Ovary (tissue), 9 donors: ENCODE data around the gene ZDHHC19. TPM values are rescaled to one million over a fixed set of nuclear protein-coding genes. Genes with fewer than 3 reads are reported as not detected.

Experiments
- DNase-seq, 5 donors: peaks; one replicate each; pipeline ENCODE4 v3.0.0-alpha.2; 2019 to 2020
- H3K27ac ChIP-seq, 2 donors: fragments of 200-600 bp; one replicate each; pipeline versions ENCODE4 v1.5.1 to v1.8.0; 2019 to 2022
- H3K27me3 ChIP-seq: fragments of 200-600 bp; one replicate; pipeline ENCODE4 v1.8.0; 2022
- H3K36me3 ChIP-seq: fragments of 200-600 bp; sonication (generic); one replicate; pipeline ENCODE4 v1.5.1; 2019
- H3K4me1 ChIP-seq: one replicate; pipeline ENCODE4 v1.8.1; 2013; ENCODE audit warnings: mild to moderate bottlenecking, moderate library complexity; ENCODE audit not compliant: insufficient read depth
- H3K4me3 ChIP-seq: fragments of 200-600 bp; sonication (generic); one replicate; pipeline ENCODE4 v1.5.1; 2017
- H3K9me3 ChIP-seq, 2 donors: fragments of 200-600 bp in 1 of 2; sonication (generic) in 1 of 2; one replicate each; pipeline versions ENCODE4 v1.5.1 to v1.8.1; 2013 to 2019; ENCODE audit warnings: mild to moderate bottlenecking in 1 of 2, moderate library complexity in 1 of 2
- EP300 ChIP-seq: sonication (generic); formaldehyde crosslinking; IDR thresholded peaks from one replicate; pipeline ENCODE4 v1.6.1; 2017; ENCODE audit warnings: antibody characterized with exemption
- POLR2A ChIP-seq: fragments of 450-650 bp; IDR thresholded peaks from one replicate; pipeline ENCODE4 v1.6.1; 2017; ENCODE audit warnings: antibody characterized with exemption, mild to moderate bottlenecking, moderate library complexity
- WGBS, 3 donors: extraction: QIAGEN DNeasy Blood & Tissue Kit in 1 of 3; methylation state at CpG; one replicate each; pipeline versions ENCODE4 v1.1.5 to v1.1.7; 2013 to 2017; 5-methylcytosine and 5-hydroxymethylcytosine counted together
- intact Hi-C, 4 donors: fragments of 100-400 bp; cut with DNase I; formaldehyde crosslinking; loops; one replicate each; pipeline versions ENCODE4 v1.11.0 to v1.15.1; 2022 to 2023
- polyA plus RNA-seq, 2 donors: library from polyadenylated mRNA; stranded (reverse); fragments of 200-250 nt in 1 of 2; fragments of 350-450 nt in 1 of 2; fragmentation: Illumina TruSeq in 1 of 2; extraction: RNeasy Lipid Tissue Mini Kit (QIAGEN cat#74804) in 1 of 2; gene quantifications; one replicate each; pipeline ENCODE4 v1.2.3, GENCODE V29; 2013 to 2014
- total RNA-seq, 7 donors: library from RNA; depleted of rRNA in 2 of 7; stranded (reverse); fragments of >200 nt in 2 of 7; fragmentation: NEBNext Ultra II Directional in 3 of 7; extraction: Animal tissue kit (Norgen Biotek cat#: 25700) in 3 of 7; gene quantifications; one replicate each; pipeline versions ENCODE4 v1.1.0 to v1.2.4, GENCODE V29; 2016 to 2023
- TF ChIP-seq, protein P1 (sequence below), 3 donors: fragments of 450-650 bp in 2 of 3; fragments of 200-600 bp in 1 of 3; IDR thresholded peaks; one replicate each; pipeline versions ENCODE4 v1.5.1 to v1.8.0; 2016 to 2022; ENCODE audit warnings: antibody characterized with exemption in 3 of 3, mild to moderate bottlenecking in 1 of 3
- donor health status: DM: no; HTN: no; CAD: no; lungs with moderate emphysema.
- donor health status: DM: no; HTN: no; CAD: no.
- donor health status: Bipolar disorder and iron deficiency.
- donor health status: DM: yes; HTN: yes; CAD: no.
- donor health status: DM: no; HTN: no; CAD: no.
- donor health status: DM: yes; HTN: yes; CAD: no.

Gene ZDHHC19
- total and polyA plus RNA-seq, 9 donors = 0.24 to 9.3 (median 4.5) TPM

- DNase-seq = no peak
- no peaks in the 10 kb centered on the region for H3K27me3 ChIP-seq
- TF ChIP-seq POLR2A = no peak
- TF ChIP-seq, protein P1, sequence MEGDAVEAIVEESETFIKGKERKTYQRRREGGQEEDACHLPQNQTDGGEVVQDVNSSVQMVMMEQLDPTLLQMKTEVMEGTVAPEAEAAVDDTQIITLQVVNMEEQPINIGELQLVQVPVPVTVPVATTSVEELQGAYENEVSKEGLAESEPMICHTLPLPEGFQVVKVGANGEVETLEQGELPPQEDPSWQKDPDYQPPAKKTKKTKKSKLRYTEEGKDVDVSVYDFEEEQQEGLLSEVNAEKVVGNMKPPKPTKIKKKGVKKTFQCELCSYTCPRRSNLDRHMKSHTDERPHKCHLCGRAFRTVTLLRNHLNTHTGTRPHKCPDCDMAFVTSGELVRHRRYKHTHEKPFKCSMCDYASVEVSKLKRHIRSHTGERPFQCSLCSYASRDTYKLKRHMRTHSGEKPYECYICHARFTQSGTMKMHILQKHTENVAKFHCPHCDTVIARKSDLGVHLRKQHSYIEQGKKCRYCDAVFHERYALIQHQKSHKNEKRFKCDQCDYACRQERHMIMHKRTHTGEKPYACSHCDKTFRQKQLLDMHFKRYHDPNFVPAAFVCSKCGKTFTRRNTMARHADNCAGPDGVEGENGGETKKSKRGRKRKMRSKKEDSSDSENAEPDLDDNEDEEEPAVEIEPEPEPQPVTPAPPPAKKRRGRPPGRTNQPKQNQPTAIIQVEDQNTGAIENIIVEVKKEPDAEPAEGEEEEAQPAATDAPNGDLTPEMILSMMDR (IDR thresholded peaks at IDR 0.05) = no peak
- TF ChIP-seq EP300 = no peak
- peak overlapping the region in 1 of 2 donors; percentile 38 for H3K27ac ChIP-seq
- no peak overlapping the region for H3K4me3 ChIP-seq
- H3K36me3 ChIP-seq = no peaks in the 10 kb centered on the region
- intact Hi-C loops = no loop called here
- WGBS, 3 donors = 77 to 87% (median 82%) methylated on average over 5 of the region's 5 CpGs
- peaks cover 9% of the 10 kb centered on the region for H3K4me1 ChIP-seq
- no peaks in the 10 kb centered on the region for H3K9me3 ChIP-seq
These were observed 16.7 kb downstream of the ZDHHC19 start for GRCh38 chr3:196194542-196194915.

GRCh38 chr3:196193736-196194541, 17.3 kb downstream of the ZDHHC19 start:
- 58 to 76% (median 61%) methylated on average over 13 of the region's 13 CpGs for WGBS, 3 donors
- H3K4me1 ChIP-seq = peaks cover 6% of the 10 kb centered on the region
- intact Hi-C loops = no loop called here

GRCh38 chr3:196193133-196193735, 18.0 kb downstream of the ZDHHC19 start:
- TF ChIP-seq, protein P1 (IDR thresholded peaks at IDR 0.05) = no peak
- TF ChIP-seq EP300 (no peak), POLR2A (no peak)
- WGBS, 3 donors = 69 to 74% (median 72%) methylated on average over 15 of the region's 15 CpGs
- DNase-seq = no peak

More at GRCh38 chr3:196193736-196194541, 17.3 kb downstream of the ZDHHC19 start:
- no peaks in the 10 kb centered on the region for H3K27me3 ChIP-seq
- DNase-seq = peak in 3 of 5 donors; percentile 46 to 66 (median 48)
- no peaks in the 10 kb centered on the region for H3K9me3 ChIP-seq
- H3K4me3 ChIP-seq = no peak overlapping the region
- peak overlapping the region; percentile 37 to 38 for H3K27ac ChIP-seq
- H3K36me3 ChIP-seq = no peaks in the 10 kb centered on the region
- no peak for TF ChIP-seq POLR2A
- TF ChIP-seq, protein P1 (IDR thresholded peaks at IDR 0.05) = no peak
- TF ChIP-seq EP300 = no peak

DNA sequence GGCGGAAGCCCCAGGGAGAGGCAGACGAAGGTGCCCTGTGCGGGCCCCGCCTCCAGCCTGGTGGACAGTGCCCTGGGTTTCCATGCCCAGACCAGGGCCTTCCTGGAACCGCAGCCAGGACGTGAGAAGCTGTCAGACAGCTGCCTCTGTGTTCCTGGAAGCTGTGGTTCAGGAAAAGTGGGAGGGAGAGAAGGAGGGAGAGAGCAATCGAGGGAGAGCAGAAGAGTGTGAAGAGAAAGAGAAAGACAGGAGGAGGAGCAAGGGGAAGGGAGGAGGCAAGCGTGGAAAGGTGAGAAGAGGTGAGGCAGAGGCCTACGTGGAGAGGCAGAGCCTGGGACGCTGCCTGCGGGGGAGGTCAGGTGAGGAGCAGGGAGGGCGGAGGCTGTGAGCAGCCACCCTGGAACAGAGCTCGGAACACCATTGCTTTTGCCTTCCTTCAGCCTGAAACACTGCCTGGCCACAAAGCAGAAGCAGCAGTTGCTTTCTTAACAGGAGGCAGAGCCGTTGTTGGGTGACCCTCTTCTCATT, 18.6 kb downstream of the ZDHHC19 start:
- Histone ChIP-seq H3K4me3 (no peak overlapping the region), H3K36me3 (no peaks in the 10 kb centered on the region), H3K27me3 (no peaks in the 10 kb centered on the region), H3K9me3 (no peaks in the 10 kb centered on the region), H3K27ac (no peak overlapping the region), H3K4me1 (peaks cover 6% of the 10 kb centered on the region)
- intact Hi-C loops = no loop called here
- DNase-seq = no peak
- no peak for TF ChIP-seq POLR2A
- no peak for TF ChIP-seq EP300
- TF ChIP-seq, protein P1 (IDR thresholded peaks at IDR 0.05) = no peak
- WGBS, 3 donors = 65 to 72% (median 66%) methylated on average over 14 of the region's 14 CpGs

More at GRCh38 chr3:196193133-196193735, 18.0 kb downstream of the ZDHHC19 start:
- intact Hi-C loops = no loop called here
- Histone ChIP-seq H3K36me3 (no peaks in the 10 kb centered on the region), H3K4me3 (no peak overlapping the region), H3K27me3 (no peaks in the 10 kb centered on the region), H3K4me1 (peaks cover 6% of the 10 kb centered on the region), H3K9me3 (no peaks in the 10 kb centered on the region), H3K27ac (peak overlapping the region in 1 of 2 donors; percentile 37)
